ENCODE results near the gene RNF40.

Gene RNF40

DNA sequence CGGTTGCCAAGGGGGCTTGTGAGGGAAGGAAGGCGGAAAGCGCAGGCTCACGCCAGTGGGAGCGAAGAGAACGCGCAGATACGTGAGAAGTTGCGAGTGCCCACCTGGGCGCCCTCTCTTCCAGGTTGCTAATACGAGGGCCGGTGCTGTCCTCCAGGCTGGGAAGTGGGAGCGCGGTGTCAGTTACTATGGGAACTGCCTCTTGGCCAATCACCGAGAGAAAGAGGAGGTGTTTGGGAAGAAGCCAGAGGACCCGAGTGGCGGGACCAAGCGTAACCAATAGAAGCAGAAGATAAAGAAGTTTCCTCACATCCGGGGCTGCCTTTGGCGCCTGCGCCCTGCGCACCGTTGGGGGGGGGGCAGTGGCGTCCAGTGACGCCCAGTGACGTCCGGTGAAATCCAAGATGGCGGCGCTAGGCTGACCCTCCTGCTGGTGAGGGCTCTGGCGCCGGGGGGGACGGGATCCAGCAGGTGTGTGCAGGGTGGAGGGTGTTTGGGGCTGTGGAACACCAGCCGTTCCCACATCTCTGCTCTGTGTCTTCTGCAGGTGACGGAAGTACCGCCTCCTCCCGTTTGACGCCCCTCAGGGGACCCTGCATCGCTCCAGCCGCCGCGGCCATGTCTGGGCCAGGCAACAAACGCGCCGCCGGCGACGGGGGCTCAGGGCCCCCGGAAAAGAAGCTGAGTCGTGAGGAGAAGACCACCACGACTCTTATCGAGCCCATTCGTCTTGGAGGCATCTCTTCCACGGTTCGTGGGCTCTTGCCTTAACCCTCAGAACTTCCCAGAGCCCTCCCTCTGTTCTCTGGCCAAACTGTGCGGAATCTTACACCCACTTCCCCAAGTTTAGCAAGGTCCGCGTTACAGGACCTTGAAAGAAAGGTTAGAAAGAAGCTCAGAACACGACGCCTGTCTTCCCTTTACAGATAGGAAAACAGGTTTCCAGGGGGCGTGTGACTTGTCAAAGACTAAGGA, at the start of gene RNF40, which contains the start of gene CFAP119:
RNF40 (plus strand) TSS at position 395 of the 975 bp plus-strand sequence; CDS start at position 619, 224 bp downstream.
CFAP119 (minus strand) TSS at position 135 of the 975 bp plus-strand sequence. CDS start 314 bp downstream, outside the sequence.
- DNase-seq (ENCODE audit: low read depth in 2 of 2), result peak; percentile 89 to 92

DNA sequence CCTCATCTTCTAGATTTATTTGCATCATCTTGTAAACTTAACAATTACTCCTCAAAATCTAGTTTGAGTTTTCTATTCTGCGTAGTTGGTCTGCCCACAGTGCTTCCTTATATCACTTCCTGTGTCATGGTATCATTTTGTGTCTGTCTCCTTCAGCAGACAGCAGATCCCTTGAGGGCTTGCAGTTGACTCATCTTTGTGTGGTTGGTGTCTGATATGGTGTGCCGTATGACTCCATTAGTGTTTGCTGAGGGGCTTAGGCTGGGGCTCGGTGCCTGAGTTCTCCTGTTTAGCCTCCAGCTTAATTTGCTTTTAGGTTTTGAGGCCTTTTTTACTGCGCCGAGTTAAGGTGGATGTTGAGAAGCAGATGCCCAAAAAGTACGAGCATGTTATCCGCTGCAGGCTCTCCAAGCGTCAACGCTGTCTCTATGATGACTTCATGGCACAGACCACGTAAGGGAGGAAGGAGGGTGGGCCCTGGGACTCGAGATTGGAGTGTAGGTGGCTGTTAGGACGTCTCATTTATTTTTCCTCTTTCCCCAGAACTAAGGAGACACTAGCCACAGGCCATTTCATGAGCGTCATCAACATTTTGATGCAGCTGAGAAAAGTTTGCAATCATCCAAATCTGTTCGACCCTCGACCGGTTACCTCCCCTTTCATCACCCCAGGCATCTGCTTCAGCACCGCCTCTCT, 46.2 kb upstream of the RNF40 start:
- no peak for DNase-seq (ENCODE audit: low read depth in 2 of 2)

DNA sequence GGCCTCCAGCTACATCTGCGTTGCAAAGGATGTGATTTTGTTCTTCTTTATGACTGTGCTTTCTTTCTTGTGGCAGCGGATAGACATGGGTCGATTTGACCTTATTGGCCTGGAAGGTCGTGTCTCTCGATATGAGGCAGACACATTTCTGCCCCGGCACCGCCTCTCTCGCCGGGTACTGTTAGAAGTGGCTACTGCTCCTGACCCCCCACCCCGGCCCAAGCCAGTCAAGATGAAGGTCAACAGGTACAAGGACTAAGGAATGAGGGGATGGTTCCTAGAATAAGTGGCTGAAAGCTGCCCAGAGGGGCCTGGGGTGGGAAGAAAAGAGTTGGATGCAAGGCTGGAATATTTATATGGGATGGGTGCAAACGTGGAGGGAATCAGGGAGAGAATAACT, 42.0 kb upstream of the RNF40 start:
- DNase-seq (ENCODE audit: low read depth in 2 of 2), result no peak

GRCh38 chr16:30720694-30721093, 41.4 kb upstream of the RNF40 start:
- no peak for DNase-seq (ENCODE audit: low read depth in 2 of 2)

DNA sequence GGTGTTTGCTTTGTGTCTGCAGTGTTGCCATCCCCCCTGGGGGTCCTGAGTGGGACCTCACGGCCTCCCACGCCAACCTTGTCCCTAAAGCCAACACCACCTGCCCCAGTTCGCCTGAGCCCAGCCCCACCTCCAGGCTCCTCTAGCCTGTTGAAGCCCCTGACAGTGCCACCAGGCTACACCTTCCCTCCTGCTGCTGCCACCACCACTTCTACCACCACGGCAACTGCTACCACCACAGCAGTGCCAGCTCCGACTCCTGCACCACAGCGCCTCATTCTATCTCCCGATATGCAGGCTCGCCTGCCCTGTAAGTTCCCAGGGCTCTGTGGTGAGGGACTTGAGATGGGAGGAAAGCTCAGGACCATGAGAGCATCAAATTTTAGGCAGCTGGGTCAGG, 41.0 kb upstream of the RNF40 start:
- DNase-seq (ENCODE audit: low read depth in 2 of 2), result no peak

DNA sequence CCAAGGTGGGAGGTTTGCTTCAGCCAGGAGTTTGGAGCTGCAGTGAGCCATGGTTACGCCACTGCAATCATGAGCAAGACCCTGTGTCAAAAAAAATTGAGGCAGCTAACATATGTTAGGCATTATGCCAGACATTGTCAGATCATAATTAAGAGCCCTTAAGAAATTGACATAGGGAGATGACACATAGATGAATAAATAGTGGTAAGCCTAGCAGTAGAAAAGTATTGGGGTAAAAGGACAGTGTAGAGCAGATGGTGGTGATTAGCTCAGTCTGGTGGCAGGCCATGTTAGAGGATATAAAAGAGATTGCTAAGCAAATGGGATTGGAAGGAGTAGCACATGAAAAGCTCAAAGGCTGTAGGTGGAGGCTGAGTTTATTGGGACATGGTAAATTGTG, 40.5 kb upstream of the RNF40 start:
- DNase-seq (ENCODE audit: low read depth in 2 of 2), result no peak

- no peak for DNase-seq (ENCODE audit: low read depth in 2 of 2)
Observed at GRCh38 chr16:30722443-30722842, 39.7 kb upstream of the RNF40 start.

DNA sequence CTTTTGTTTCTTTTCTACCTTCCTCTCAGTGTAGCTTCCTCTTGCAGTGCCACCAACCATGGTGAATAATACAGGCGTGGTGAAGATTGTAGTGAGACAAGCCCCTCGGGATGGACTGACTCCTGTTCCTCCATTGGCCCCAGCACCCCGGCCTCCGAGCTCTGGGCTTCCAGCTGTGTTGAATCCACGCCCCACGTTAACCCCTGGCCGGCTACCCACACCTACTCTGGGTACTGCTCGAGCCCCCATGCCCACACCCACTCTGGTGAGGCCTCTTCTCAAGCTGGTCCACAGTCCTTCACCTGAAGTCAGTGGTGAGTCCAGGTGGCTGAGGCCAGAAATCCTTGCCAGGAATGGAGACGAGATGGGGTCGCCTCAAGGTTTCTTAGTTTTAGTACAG, 39.2 kb upstream of the RNF40 start:
- DNase-seq (ENCODE audit: low read depth in 2 of 2), result no peak

DNA sequence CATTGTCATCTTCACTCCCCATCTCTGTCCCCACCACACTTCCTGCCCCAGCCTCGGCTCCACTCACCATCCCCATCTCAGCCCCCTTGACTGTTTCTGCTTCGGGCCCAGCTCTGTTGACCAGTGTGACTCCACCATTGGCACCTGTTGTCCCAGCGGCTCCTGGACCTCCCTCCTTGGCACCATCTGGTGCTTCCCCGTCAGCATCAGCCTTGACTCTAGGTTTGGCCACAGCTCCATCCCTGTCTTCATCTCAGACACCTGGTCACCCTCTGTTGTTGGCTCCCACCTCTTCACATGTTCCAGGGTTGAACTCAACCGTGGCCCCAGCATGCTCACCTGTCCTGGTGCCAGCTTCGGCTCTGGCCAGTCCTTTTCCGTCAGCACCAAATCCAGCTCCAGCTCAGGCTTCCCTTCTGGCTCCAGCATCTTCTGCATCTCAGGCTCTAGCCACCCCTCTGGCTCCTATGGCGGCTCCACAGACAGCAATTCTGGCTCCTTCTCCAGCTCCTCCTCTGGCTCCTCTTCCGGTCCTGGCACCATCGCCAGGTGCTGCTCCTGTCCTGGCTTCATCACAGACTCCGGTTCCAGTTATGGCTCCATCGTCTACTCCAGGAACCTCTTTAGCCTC, 38.3 kb upstream of the RNF40 start:
- no peak for DNase-seq (ENCODE audit: low read depth in 2 of 2)

DNA sequence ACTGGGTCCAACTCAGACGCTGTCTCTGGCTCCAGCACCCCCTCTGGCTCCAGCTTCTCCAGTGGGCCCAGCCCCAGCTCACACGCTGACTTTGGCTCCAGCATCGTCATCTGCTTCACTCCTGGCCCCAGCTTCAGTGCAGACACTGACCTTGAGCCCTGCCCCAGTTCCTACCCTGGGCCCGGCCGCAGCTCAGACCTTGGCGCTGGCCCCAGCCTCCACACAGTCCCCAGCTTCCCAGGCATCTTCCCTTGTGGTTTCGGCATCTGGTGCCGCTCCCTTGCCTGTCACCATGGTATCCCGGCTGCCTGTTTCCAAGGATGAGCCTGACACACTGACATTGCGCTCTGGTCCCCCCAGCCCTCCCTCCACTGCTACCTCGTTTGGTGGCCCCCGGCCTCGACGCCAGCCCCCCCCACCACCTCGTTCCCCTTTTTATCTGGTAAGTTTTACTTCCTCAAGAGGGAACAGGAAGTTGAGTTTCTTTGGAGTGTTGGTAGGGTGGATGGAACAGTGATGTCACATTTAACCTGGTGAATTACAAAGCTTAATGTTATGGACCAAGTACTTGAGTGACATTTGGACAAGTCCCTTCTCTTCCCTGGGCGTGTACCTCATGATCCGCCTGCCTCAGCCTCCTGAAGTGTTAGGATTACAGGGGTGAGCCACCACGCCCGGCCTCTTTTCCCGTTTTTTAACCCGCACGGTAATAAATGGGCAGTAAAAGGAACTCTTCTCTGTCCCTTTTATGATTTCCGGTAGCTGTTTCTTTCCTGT, 37.3 kb upstream of the RNF40 start:
- no peak for DNase-seq (ENCODE audit: low read depth in 2 of 2)

DNA sequence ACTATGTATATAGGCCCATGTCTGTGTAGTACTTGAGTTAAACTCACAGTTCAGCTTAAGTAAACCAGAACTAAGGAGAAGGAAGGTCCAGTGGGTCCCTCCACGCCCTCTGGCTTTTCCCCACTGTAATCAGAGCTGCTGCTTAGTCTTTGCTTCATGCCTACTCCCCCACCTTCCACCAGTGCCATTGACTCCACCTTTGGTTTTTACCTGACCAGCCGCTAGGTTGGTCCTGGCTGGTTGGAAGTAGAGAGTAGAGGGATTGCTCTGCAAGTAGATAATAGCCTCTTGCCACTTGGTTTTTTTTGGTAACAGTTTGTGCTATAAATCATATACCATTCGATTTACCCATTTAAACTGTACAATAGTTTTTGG, 36.7 kb upstream of the RNF40 start:
- no peak for DNase-seq (ENCODE audit: low read depth in 2 of 2)

- DNase-seq (ENCODE audit: low read depth in 2 of 2), result no peak
Observed at GRCh38 chr16:30728321-30728720, 33.8 kb upstream of the RNF40 start.

DNA sequence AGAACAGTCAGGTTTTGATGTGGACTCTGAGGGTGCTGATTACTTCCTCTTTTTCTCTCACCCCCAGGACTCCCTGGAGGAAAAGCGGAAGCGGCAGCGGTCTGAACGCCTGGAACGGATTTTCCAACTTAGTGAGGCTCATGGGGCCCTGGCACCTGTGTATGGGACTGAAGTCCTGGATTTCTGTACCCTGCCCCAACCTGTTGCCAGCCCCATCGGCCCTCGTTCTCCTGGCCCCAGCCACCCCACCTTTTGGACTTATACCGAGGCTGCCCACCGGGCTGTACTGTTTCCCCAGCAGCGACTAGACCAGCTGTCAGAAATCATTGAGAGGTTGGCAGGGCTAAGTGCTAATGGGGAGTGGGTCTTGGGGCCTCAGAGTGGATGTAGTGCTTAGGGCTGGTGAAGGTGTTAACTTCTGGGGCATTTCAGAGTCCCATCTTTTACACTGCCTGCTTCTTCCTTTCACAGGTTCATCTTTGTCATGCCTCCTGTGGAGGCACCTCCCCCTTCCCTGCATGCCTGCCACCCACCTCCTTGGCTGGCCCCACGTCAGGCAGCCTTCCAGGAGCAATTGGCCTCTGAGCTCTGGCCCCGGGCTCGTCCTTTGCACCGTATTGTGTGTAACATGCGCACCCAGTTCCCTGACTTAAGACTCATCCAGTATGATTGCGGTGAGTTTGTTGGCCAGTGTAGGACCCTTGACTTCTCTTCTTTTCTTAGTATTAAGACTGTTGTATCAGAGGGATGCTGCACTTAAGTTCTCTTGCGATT, 33.0 kb upstream of the RNF40 start:
- no peak for DNase-seq (ENCODE audit: low read depth in 2 of 2)

DNA sequence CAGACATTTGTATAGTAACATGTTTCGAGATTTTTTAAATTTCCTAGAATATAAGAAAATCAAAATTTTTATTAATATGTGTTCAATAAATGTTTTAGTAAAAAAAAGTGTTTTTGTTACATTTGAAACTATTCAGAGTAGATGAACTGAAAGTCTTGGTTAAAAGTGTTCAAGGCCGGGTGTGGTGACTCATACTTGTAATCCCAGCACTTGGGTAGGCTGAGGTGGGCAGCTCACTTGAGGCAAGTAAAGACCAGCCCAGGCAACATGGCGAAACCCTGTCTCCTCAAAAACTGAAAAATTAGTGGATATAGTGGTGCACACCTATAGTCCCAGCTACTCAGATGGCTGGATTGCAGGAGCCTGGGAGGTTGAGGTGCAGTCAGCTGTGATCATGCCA, 30.7 kb upstream of the RNF40 start:
- no peak for DNase-seq (ENCODE audit: low read depth in 2 of 2)

DNA sequence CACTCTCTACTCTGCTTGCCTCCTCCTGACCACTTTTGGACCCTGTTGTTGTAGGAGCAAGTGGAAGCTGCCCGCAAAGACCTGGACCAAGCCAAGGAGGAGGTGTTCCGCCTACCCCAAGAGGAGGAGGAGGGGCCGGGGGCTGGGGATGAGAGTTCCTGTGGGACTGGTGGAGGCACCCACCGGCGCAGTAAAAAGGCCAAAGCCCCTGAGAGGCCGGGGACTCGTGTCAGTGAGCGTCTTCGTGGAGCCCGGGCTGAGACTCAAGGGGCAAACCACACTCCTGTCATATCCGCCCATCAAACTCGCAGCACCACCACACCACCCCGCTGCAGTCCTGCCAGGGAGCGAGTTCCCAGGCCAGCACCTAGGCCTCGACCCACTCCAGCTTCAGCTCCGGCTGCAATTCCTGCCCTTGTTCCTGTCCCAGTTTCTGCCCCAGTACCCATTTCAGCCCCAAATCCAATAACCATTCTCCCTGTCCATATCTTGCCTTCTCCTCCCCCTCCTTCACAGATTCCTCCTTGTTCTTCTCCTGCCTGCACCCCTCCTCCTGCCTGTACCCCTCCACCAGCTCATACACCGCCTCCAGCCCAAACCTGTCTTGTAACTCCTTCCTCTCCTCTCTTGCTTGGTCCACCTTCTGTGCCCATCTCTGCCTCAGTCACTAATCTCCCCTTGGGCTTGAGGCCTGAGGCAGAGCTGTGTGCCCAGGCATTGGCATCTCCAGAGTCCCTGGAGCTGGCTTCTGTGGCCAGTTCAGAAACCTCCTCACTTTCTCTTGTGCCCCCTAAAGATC, 24.9 kb upstream of the RNF40 start:
- no peak for DNase-seq (ENCODE audit: low read depth in 2 of 2)

GRCh38 chr16:30737794-30738648, 24.1 kb upstream of the RNF40 start:
- no peak for DNase-seq (ENCODE audit: low read depth in 2 of 2)

GRCh38 chr16:30738984-30739951, 22.9 kb upstream of the RNF40 start:
- no peak for DNase-seq (ENCODE audit: low read depth in 2 of 2)

Measured in stimulated activated CD8-positive, alpha-beta memory T cell treated with anti-CD3 and anti-CD28 coated beads, Interleukin-2, amount 100 ng/mL, for 48 hours (primary cell).